Measurements from ENCODE around the gene DENND11. TPM values are rescaled to one million over a fixed set of nuclear protein-coding genes. Genes with fewer than 3 reads are reported as not detected.

DENND11 gene
- total and polyA plus RNA-seq, 10 of the 15 experiments (the other 5 are each of a cell fraction or from before 2014, with no cell fraction given) = 2.7 to 47.0 (median 26.6) TPM

DNA sequence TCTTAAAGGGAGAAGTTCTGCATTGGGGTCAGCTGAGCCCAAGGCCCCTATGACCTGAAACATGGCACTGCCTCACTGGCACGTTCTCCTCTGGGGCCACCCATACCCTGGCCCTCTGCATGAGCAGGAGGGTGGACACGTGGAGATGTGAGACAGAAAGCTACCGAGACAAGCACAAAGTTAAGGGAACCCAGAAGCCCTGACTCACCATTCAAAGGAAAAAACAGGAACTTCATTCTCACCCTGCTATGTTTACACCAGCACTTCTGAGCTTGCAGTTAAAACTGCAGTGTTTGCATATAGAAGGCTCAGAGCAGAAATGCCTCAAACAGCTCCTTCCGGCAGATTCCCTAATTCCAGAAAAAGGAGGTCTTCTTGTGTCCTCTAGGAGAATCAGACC, 41.7 kb downstream of the DENND11 start (continued):
- no peak for TF ChIP-seq CBX5 (IDR thresholded peaks at IDR 0.05; ENCODE audit: low read depth)
- TF ChIP-seq, protein P1, sequence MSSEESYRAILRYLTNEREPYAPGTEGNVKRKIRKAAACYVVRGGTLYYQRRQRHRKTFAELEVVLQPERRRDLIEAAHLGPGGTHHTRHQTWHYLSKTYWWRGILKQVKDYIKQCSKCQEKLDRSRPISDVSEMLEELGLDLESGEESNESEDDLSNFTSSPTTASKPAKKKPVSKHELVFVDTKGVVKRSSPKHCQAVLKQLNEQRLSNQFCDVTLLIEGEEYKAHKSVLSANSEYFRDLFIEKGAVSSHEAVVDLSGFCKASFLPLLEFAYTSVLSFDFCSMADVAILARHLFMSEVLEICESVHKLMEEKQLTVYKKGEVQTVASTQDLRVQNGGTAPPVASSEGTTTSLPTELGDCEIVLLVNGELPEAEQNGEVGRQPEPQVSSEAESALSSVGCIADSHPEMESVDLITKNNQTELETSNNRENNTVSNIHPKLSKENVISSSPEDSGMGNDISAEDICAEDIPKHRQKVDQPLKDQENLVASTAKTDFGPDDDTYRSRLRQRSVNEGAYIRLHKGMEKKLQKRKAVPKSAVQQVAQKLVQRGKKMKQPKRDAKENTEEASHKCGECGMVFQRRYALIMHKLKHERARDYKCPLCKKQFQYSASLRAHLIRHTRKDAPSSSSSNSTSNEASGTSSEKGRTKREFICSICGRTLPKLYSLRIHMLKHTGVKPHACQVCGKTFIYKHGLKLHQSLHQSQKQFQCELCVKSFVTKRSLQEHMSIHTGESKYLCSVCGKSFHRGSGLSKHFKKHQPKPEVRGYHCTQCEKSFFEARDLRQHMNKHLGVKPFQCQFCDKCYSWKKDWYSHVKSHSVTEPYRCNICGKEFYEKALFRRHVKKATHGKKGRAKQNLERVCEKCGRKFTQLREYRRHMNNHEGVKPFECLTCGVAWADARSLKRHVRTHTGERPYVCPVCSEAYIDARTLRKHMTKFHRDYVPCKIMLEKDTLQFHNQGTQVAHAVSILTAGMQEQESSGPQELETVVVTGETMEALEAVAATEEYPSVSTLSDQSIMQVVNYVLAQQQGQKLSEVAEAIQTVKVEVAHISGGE (CRISPR knock-in tag; IDR thresholded peaks at IDR 0.05) = no peak
- TF ChIP-seq ATF7 (IDR thresholded peaks at IDR 0.05; ENCODE audit: low read depth) = no peak
- no peak for TF ChIP-seq CEBPB (IDR thresholded peaks at IDR 0.05; ENCODE audit: borderline replicate concordance in 1 of 2, low read depth in 2 of 2, low read length in 2 of 2)
- no peak for TF ChIP-seq ZNF207 (IDR thresholded peaks at IDR 0.05; ENCODE audit: borderline replicate concordance)
- TF ChIP-seq NFXL1 (IDR thresholded peaks at IDR 0.05; ENCODE audit: borderline replicate concordance) = no peak

DNA sequence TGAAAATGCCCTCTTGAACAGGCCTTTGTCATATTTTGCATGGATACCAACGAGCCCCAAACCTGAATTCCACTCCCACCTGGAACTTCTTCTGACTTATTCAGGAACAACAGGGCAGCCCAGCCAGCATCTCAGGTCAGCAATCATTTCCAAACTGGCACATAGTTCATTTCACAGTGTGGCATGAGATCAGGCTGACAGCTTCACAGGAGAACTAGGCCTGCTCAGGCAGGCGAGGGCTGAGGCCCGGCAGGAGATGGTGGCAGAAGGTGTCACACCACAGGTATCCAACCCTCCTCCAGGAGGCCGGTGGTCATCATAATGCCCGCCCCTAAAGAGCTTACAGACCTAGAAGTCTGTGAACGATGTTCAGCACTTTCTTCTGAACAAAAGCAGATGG, 42.5 kb downstream of the DENND11 start:
- H3K27me3 ChIP-seq (replicated peaks in 1 of 2; ENCODE audit: control insufficient read depth in 2 of 2, insufficient read depth in 2 of 2, low read length in 1 of 2) = no peaks in the 10 kb centered on the region
- H3K4me1 ChIP-seq (ENCODE audit: control insufficient read depth, insufficient read depth, low read length) = peaks cover 6% of the 10 kb centered on the region
- WGBS (ENCODE audit: insufficient coverage, insufficient replicate concordance, low lambda C conversion rate, missing lambda C conversion rate) = 77% methylated on average over 6 of the region's 6 CpGs
- ChIA-PET CTCF (interaction anchor here (1.5 to 3.0 kb wide), 2 partner anchors 10 to 78 kb away, joined by 6 to 14 read pairs; partner anchors contain the start of gene SSBP1), RAD21 (ENCODE audit: unreplicated experiment) (no interaction called here), SMC1A (ENCODE audit: uncharacterized antibody, unreplicated experiment) (interaction anchor here (1.3 kb wide), 1 partner anchor 10 kb away, joined by 3 read pairs; no protein-coding TSS in a partner anchor), POLR2A (interaction anchor here (0.7 kb wide), 1 partner anchor 8 kb away, joined by 3 read pairs; no protein-coding TSS in a partner anchor)
- peaks cover 10 to 23% of the 10 kb centered on the region in 2 experiments for H3K36me3 ChIP-seq (ENCODE audit: control insufficient read depth in 2 of 2, insufficient read depth in 2 of 2, low read length in 1 of 2)
- ATAC-seq (no peak), DNase-seq (ENCODE audit: low read depth, low spot score) (no peak), FAIRE-seq (no peak)
- no peak overlapping the region for H3K9ac ChIP-seq (ENCODE audit: control insufficient read depth, insufficient read depth, low read length)
- in situ Hi-C loops (cut with MboI) (loop anchor here (10.0 kb wide), 1 partner anchor 645 kb away; the partner anchor contains the start of gene MRPS33), intact Hi-C loops (cut with micrococcal nuclease; ENCODE audit: unreplicated experiment) (loop anchor here (10.0 kb wide), 1 partner anchor 405 kb away; no protein-coding TSS in a partner anchor)
- BruUV-seq (replicated peaks) = no TSS peak
- no peaks in the 10 kb centered on the region for H3K79me2 ChIP-seq (ENCODE audit: control insufficient read depth, insufficient read depth, low read length)
- H3K27ac ChIP-seq (ENCODE audit: control insufficient read depth, insufficient read depth) = no peak overlapping the region
- H3K4me2 ChIP-seq (ENCODE audit: control insufficient read depth, insufficient read depth) = no peak overlapping the region
- no peaks in the 10 kb centered on the region for H4K20me1 ChIP-seq (ENCODE audit: control insufficient read depth, insufficient read depth)
- no peaks in the 10 kb centered on the region for H3K9me3 ChIP-seq (replicated peaks; ENCODE audit: control insufficient read depth, insufficient read depth, low read length)
- no peak for TF ChIP-seq POU2F2 (IDR thresholded peaks at IDR 0.05; ENCODE audit: borderline replicate concordance, low read depth, low read length)
- TF ChIP-seq ZNF24 (IDR thresholded peaks at IDR 0.05) = no peak
- TF ChIP-seq, protein P2, sequence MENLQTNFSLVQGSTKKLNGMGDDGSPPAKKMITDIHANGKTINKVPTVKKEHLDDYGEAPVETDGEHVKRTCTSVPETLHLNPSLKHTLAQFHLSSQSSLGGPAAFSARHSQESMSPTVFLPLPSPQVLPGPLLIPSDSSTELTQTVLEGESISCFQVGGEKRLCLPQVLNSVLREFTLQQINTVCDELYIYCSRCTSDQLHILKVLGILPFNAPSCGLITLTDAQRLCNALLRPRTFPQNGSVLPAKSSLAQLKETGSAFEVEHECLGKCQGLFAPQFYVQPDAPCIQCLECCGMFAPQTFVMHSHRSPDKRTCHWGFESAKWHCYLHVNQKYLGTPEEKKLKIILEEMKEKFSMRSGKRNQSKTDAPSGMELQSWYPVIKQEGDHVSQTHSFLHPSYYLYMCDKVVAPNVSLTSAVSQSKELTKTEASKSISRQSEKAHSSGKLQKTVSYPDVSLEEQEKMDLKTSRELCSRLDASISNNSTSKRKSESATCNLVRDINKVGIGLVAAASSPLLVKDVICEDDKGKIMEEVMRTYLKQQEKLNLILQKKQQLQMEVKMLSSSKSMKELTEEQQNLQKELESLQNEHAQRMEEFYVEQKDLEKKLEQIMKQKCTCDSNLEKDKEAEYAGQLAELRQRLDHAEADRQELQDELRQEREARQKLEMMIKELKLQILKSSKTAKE (IDR thresholded peaks at IDR 0.05; ENCODE audit: low read depth, poor library complexity, severe bottlenecking) = no peak
- no peak for TF ChIP-seq RAD21 (IDR thresholded peaks at IDR 0.05; ENCODE audit: insufficient read depth, low read depth, low read length)
- H3K4me3 ChIP-seq = no peak overlapping the region
- H2AFZ ChIP-seq (ENCODE audit: control insufficient read depth, low read depth, low read length) = no peak overlapping the region
